ENCODE data around the gene SDK2. TPM values are rescaled to one million over a fixed set of nuclear protein-coding genes. Genes with fewer than 3 reads are reported as not detected.
"Not testable (repeated sequence)": the region's sequence is repeated elsewhere in the genome, so short reads cannot be mapped to it uniquely, and the experiment has no call there.

SDK2 gene
- total and polyA plus RNA-seq, 2 experiments from 2014 or later = 0.74 to 5.1 TPM

DNA sequence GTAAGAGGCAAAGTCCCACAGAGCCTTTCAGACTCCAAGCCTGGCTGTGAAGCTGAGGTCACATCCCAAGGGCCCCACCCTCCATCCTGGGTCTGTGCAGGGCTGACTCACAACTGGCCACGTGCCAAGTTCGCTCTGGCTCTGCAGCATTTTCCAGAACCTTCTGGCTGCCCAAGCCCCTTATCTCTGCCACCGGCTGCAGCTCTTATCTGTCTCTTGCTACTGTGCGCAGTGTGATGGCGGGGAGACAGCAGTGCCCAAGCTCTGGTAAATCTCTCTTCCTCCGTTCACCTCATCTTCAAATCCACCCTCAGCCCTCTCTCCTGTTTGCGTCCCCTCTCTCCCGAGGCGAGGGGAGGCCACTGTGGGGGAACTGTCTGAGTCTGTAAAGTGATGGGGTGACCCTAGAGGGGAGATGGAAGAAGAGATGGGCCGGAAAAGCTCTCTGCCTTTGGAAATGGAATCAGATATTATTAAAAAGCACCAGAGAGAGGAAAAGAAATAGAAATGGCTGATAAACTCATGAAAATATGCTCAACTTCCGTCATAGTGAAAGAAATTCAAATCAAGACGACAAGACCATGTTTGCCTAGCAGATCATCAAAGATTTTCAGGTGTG is 169.8 kb downstream of the SDK2 start (continued):
- TF ChIP-seq, protein P1, sequence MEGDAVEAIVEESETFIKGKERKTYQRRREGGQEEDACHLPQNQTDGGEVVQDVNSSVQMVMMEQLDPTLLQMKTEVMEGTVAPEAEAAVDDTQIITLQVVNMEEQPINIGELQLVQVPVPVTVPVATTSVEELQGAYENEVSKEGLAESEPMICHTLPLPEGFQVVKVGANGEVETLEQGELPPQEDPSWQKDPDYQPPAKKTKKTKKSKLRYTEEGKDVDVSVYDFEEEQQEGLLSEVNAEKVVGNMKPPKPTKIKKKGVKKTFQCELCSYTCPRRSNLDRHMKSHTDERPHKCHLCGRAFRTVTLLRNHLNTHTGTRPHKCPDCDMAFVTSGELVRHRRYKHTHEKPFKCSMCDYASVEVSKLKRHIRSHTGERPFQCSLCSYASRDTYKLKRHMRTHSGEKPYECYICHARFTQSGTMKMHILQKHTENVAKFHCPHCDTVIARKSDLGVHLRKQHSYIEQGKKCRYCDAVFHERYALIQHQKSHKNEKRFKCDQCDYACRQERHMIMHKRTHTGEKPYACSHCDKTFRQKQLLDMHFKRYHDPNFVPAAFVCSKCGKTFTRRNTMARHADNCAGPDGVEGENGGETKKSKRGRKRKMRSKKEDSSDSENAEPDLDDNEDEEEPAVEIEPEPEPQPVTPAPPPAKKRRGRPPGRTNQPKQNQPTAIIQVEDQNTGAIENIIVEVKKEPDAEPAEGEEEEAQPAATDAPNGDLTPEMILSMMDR (conservative IDR thresholded peaks at IDR 0.05; ENCODE audit: low read depth in 2 of 2) = no peak
- TF ChIP-seq POLR2AphosphoS5 (IDR thresholded peaks at IDR 0.05; ENCODE audit: low read depth) = no peak
- TF ChIP-seq, protein P2, sequence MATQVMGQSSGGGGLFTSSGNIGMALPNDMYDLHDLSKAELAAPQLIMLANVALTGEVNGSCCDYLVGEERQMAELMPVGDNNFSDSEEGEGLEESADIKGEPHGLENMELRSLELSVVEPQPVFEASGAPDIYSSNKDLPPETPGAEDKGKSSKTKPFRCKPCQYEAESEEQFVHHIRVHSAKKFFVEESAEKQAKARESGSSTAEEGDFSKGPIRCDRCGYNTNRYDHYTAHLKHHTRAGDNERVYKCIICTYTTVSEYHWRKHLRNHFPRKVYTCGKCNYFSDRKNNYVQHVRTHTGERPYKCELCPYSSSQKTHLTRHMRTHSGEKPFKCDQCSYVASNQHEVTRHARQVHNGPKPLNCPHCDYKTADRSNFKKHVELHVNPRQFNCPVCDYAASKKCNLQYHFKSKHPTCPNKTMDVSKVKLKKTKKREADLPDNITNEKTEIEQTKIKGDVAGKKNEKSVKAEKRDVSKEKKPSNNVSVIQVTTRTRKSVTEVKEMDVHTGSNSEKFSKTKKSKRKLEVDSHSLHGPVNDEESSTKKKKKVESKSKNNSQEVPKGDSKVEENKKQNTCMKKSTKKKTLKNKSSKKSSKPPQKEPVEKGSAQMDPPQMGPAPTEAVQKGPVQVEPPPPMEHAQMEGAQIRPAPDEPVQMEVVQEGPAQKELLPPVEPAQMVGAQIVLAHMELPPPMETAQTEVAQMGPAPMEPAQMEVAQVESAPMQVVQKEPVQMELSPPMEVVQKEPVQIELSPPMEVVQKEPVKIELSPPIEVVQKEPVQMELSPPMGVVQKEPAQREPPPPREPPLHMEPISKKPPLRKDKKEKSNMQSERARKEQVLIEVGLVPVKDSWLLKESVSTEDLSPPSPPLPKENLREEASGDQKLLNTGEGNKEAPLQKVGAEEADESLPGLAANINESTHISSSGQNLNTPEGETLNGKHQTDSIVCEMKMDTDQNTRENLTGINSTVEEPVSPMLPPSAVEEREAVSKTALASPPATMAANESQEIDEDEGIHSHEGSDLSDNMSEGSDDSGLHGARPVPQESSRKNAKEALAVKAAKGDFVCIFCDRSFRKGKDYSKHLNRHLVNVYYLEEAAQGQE (IDR thresholded peaks at IDR 0.05; ENCODE audit: unreplicated experiment) = no peak
- no peak for TF ChIP-seq EZH2 (IDR thresholded peaks at IDR 0.05; ENCODE audit: low read depth, unreplicated experiment)
- TF ChIP-seq EZH2phosphoT487 (IDR thresholded peaks at IDR 0.05; ENCODE audit: unreplicated experiment) = no peak
- TF ChIP-seq ZNF114 (CRISPR knock-in tag; IDR thresholded peaks at IDR 0.05) = no peak

DNA sequence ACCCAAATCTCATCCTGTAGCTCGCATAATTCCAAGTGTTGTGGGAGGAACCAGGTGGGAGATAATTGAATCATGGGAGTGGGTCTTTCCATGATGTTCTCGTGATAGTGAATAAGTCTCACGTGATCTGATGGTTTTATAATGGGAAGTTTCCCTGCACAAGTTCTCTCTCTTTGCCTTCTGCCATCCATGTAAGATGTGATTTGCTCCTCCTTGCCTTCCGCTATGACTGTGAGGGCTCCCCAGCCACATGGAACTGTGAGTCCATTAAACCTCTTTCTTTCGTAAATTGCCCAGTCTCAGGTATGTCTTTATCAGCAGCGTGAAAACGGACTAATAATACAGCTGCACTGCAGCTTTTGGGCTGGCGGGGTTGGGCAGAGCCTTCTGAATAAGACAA is 171.5 kb downstream of the SDK2 start:
- not testable (repeated sequence) for H3K27me3 Mint-ChIP-seq (ENCODE audit: insufficient read depth, low read depth, poor library complexity); H3K4me2 ChIP-seq; H3K79me2 ChIP-seq (replicated peaks; ENCODE audit: insufficient read depth); H3K36me3 ChIP-seq (ENCODE audit: insufficient read depth); H3K27ac ChIP-seq (ENCODE audit: low read depth); H3K9me3 Mint-ChIP-seq; H3F3A ChIP-seq (replicated peaks; ENCODE audit: low read depth); H3K27me3 ChIP-seq (ENCODE audit: insufficient read depth); H3K36me3 Mint-ChIP-seq (ENCODE audit: low read depth); H3K27ac Mint-ChIP-seq; H3K4me3 ChIP-seq; ATAC-seq; H3K9me2 ChIP-seq (ENCODE audit: insufficient read depth); H2AFZ ChIP-seq; H3K4me1 Mint-ChIP-seq; H3K4me1 ChIP-seq (ENCODE audit: insufficient read depth); H3K4me3 Mint-ChIP-seq; H4K20me1 ChIP-seq (replicated peaks; ENCODE audit: insufficient read depth); DNase-seq (ENCODE audit: low spot score)

DNA sequence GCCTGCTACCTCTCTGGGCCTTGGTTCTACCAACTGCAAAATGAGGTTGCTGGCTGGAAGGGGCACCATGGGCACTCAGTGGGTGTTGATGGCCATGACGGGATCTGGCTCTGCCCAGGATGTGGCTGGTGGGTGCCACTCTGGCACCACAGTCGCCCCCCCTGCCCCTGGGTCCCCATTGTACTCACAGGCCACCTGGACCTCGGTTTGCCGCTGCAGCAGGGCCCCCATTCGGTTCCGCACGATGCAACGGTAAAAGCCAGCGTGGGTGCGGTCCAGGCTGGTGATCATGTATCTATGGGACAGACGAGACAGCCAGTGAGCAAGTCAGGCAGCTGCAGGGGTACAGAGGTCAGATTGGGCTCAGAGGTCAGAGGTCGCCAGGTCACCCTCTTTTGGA is 172.3 kb downstream of the SDK2 start:
- peaks cover 6% of the 10 kb centered on the region; the same call in 2 of the 3 replicates for H3K9me3 Mint-ChIP-seq
- H3K79me2 ChIP-seq (replicated peaks; ENCODE audit: insufficient read depth) = no peaks in the 10 kb centered on the region
- no peak overlapping the region for H3K4me2 ChIP-seq
- no peaks in the 10 kb centered on the region for H3K27me3 ChIP-seq (ENCODE audit: insufficient read depth)
- ATAC-seq = no peak
- H3K36me3 Mint-ChIP-seq (ENCODE audit: low read depth) = peaks cover 4% of the 10 kb centered on the region; the same call in 2 of the 3 replicates
- no peaks in the 10 kb centered on the region for H3K4me1 ChIP-seq (ENCODE audit: insufficient read depth)
- DNase-seq (ENCODE audit: low spot score) = no peak
- no peak overlapping the region for H3K4me3 Mint-ChIP-seq
- no peaks in the 10 kb centered on the region for H3F3A ChIP-seq (replicated peaks; ENCODE audit: low read depth)
- H3K4me1 Mint-ChIP-seq = peaks cover 5% of the 10 kb centered on the region; the same call in 2 of the 3 replicates
- no peak overlapping the region for H3K4me3 ChIP-seq
- no peak overlapping the region for H3K27ac ChIP-seq (ENCODE audit: low read depth)
- peaks cover 2% of the 10 kb centered on the region for H3K27me3 Mint-ChIP-seq (ENCODE audit: insufficient read depth, low read depth, poor library complexity)
- no peaks in the 10 kb centered on the region for H4K20me1 ChIP-seq (replicated peaks; ENCODE audit: insufficient read depth)
- H3K27ac Mint-ChIP-seq = no peak overlapping the region
- H2AFZ ChIP-seq = no peak overlapping the region
- H3K9me2 ChIP-seq (ENCODE audit: insufficient read depth) = no peaks in the 10 kb centered on the region
- no peaks in the 10 kb centered on the region for H3K36me3 ChIP-seq (ENCODE audit: insufficient read depth)
- TF ChIP-seq JUNB (IDR thresholded peaks at IDR 0.05; ENCODE audit: unreplicated experiment) (no peak), POLR2AphosphoS5 (IDR thresholded peaks at IDR 0.05; ENCODE audit: low read depth) (no peak), EZH2phosphoT487 (IDR thresholded peaks at IDR 0.05; ENCODE audit: unreplicated experiment) (no peak), NANOG (IDR thresholded peaks at IDR 0.05; ENCODE audit: borderline replicate concordance) (no peak), CREB1 (CRISPR knock-in tag; IDR thresholded peaks at IDR 0.05; ENCODE audit: low read depth) (no peak)
- TF ChIP-seq, protein P2 (IDR thresholded peaks at IDR 0.05; ENCODE audit: unreplicated experiment) = no peak
- TF ChIP-seq, protein P1 (conservative IDR thresholded peaks at IDR 0.05; ENCODE audit: low read depth in 2 of 2) = no peak
